ENCODE data around the gene ZNF609. TPM values are rescaled to one million over a fixed set of nuclear protein-coding genes. Genes with fewer than 3 reads are reported as not detected.

The ZNF609 gene, protein sequence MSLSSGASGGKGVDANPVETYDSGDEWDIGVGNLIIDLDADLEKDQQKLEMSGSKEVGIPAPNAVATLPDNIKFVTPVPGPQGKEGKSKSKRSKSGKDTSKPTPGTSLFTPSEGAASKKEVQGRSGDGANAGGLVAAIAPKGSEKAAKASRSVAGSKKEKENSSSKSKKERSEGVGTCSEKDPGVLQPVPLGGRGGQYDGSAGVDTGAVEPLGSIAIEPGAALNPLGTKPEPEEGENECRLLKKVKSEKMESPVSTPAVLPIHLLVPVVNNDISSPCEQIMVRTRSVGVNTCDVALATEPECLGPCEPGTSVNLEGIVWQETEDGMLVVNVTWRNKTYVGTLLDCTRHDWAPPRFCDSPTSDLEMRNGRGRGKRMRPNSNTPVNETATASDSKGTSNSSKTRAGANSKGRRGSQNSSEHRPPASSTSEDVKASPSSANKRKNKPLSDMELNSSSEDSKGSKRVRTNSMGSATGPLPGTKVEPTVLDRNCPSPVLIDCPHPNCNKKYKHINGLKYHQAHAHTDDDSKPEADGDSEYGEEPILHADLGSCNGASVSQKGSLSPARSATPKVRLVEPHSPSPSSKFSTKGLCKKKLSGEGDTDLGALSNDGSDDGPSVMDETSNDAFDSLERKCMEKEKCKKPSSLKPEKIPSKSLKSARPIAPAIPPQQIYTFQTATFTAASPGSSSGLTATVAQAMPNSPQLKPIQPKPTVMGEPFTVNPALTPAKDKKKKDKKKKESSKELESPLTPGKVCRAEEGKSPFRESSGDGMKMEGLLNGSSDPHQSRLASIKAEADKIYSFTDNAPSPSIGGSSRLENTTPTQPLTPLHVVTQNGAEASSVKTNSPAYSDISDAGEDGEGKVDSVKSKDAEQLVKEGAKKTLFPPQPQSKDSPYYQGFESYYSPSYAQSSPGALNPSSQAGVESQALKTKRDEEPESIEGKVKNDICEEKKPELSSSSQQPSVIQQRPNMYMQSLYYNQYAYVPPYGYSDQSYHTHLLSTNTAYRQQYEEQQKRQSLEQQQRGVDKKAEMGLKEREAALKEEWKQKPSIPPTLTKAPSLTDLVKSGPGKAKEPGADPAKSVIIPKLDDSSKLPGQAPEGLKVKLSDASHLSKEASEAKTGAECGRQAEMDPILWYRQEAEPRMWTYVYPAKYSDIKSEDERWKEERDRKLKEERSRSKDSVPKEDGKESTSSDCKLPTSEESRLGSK (N-terminal part only)
- total RNA-seq, result 23.7 TPM
- 15.0 TPM for polyA plus RNA-seq

DNA sequence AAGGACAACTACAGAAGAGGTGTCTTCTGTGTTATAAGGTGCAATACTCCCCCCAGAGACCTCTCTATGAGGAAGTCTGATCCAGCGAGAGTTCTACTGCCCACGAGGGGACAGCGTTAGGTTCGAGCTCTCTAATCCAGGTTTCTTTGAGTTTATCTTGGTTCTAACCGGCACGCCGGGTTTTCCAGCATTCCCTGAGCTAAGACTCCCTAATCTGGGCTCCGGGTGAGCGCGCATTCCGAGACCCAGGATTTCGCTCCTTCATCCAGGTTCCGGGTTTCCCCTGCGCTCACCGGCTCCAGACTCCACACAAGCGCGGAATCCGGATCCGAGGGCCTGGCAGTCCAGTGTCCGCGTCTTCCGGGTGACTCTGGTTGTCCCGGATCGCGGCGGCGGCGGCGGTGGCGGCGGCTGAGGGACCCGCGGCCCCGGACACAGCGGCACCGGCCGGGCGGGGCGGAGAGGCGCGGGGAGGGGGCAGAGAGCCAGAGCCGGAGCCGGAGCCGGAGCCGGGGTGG is at the start of gene ZNF609:
Gene ZNF609 (plus strand): TSS at position 373 of the 518 bp plus-strand sequence. CDS start 38,842 bp downstream, outside the sequence.
- under 1% methylated on average over 45 of the region's 45 CpGs for WGBS
- Histone ChIP-seq H3K36me3 (ENCODE audit: insufficient read depth) (no peaks in the 10 kb centered on the region), H3K4me3 (ENCODE audit: low read depth, low read length) (peak within 1 kb of the TSS; percentile 99), H3K27ac (ENCODE audit: low read depth) (peak within 1 kb of the TSS; percentile 90), H3K4me1 (ENCODE audit: insufficient read depth) (peaks cover 2% of the 10 kb centered on the region)
- DNase-seq (ENCODE audit: extremely low spot score), result peak; percentile 86

DNA sequence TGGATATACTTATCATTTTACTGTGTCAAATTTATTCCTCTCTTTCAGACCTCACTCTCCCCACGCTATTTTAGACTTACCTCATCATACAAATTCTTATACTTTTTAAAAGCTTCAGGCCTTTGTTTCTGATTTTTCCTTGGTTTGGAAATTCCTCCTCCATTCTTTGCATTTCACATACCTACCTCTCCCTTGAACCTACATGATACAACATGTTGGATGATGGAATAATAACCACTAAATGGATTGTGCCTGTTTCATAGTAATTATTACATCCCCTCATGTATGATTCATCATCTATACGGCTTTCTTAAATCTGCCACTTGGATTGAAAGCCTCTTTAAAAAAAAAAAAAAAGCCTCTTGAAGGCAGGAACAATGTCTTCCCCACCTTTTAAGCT is 48.2 kb upstream of the ZNF609 start:
- no peak overlapping the region for H3K27ac ChIP-seq (ENCODE audit: low read depth)
- no peaks in the 10 kb centered on the region for H3K4me1 ChIP-seq (ENCODE audit: insufficient read depth)
- DNase-seq (ENCODE audit: extremely low spot score), result no peak
- H3K4me3 ChIP-seq (ENCODE audit: low read depth, low read length), result no peak overlapping the region
- peaks cover 4% of the 10 kb centered on the region for H3K36me3 ChIP-seq (ENCODE audit: insufficient read depth)
- 87% methylated on average over 2 of the region's 2 CpGs for WGBS

DNA sequence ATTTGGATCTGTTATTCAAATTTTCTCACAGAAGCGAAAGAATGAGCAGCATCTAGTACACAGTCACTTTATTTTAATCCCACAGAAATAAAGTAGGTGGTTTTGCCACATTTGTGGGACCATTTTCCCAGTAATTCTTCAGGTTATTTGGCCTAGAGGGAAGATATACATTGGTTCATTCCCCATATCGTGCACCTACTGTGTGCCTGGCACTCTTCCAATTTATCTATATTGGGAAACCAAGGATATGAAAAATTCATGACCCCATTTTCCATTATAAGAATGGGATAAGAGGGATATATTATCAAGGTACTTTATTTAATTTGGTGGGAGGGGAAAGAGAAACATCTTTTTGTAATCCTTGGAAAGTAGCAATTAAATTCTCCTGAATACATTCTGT is 37.7 kb upstream of the ZNF609 start:
- no peak overlapping the region for H3K4me3 ChIP-seq (ENCODE audit: low read depth, low read length)
- H3K4me1 ChIP-seq (ENCODE audit: insufficient read depth), result no peaks in the 10 kb centered on the region
- DNase-seq (ENCODE audit: extremely low spot score), result no peak
- WGBS, result 86% methylated on average over 2 of the region's 2 CpGs
- peaks cover 9% of the 10 kb centered on the region for H3K36me3 ChIP-seq (ENCODE audit: insufficient read depth)
- H3K27ac ChIP-seq (ENCODE audit: low read depth), result no peak overlapping the region

DNA sequence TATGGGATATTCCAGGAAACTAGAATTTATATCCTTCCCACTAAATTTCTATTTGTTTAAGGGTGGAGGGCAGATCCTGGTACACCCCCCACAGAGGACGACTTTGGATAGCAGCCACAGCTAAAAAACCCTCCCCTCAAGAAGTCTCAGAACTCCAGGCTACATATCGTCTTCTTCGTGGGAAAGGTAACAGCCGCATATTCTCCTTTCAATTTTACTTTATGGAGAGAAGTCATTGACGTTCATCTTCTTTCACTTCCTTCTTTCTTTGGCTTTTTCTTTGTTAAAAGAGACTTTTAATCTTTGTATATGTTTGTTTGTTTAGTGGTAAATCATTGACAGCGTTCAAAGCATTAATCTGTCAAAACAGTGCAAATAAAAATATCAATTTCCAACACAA is 36.4 kb upstream of the ZNF609 start:
- no peak overlapping the region for H3K27ac ChIP-seq (ENCODE audit: low read depth)
- H3K4me1 ChIP-seq (ENCODE audit: insufficient read depth), result no peaks in the 10 kb centered on the region
- WGBS, result 81% methylated on average over 6 of the region's 6 CpGs
- no peak overlapping the region for H3K4me3 ChIP-seq (ENCODE audit: low read depth, low read length)
- no peak for DNase-seq (ENCODE audit: extremely low spot score)
- peaks cover 6% of the 10 kb centered on the region for H3K36me3 ChIP-seq (ENCODE audit: insufficient read depth)

DNA sequence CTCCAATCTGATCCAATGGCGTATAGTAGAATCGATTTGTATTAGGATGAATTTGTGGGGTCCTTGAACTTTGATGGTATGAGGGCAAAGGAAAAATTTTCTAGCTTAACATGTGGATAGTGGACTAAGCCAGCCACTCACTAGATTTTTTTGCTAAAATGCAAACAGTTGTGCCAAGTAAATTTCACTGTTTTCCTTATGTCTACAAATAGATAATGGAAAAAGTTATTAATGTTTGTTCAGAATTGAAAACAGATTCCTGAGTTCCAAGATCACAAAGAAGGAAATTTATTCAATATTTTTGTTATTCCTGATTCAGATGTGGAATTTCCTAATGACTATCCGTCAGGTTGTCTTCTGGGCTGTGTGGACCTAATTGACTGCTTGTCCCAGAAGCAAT is 35.2 kb upstream of the ZNF609 start:
- no peak overlapping the region for H3K27ac ChIP-seq (ENCODE audit: low read depth)
- peaks cover 6% of the 10 kb centered on the region for H3K36me3 ChIP-seq (ENCODE audit: insufficient read depth)
- 84% methylated on average over 3 of the region's 3 CpGs for WGBS

DNA sequence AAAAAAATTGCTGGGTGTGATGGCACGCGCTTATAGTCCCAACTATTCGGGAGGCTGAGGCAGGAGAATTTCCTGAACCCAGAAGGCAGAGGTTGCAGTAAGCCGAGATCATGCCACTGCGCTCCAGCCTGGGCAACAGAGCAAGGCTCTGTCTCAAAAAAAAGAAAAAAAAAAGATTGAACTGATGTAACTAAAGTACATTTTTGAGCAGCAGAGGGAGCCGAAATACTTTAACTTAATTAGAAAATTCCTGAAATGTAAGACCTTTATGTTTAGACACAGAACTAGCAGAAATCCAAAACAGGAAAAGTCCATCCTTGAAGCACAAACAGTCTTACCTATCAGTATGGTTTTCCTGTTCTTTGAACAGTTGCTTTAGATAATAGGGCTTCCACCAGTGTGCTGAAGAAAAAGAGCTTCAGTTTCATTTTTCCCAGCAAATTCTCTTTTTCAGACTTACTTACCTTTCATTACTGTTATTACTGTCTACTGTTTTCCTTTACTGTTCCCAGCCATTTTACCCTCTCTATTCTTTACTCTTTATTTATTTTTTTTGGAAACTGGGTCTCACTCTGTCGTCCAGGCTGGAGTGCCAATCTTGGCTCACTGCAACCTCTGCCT is 33.4 kb upstream of the ZNF609 start:
- H3K27ac ChIP-seq (ENCODE audit: low read depth), result no peak overlapping the region
- DNase-seq (ENCODE audit: extremely low spot score), result peak; percentile 14
- 74% methylated on average over 7 of the region's 7 CpGs for WGBS
- no peak overlapping the region for H3K4me3 ChIP-seq (ENCODE audit: low read depth, low read length)
- H3K4me1 ChIP-seq (ENCODE audit: insufficient read depth), result no peaks in the 10 kb centered on the region
- peaks cover 3% of the 10 kb centered on the region for H3K36me3 ChIP-seq (ENCODE audit: insufficient read depth)

More for the DNA sequence above, 35.2 kb upstream of the ZNF609 start:
- Histone ChIP-seq H3K4me3 (ENCODE audit: low read depth, low read length) (no peak overlapping the region), H3K4me1 (ENCODE audit: insufficient read depth) (no peaks in the 10 kb centered on the region)
- no peak for DNase-seq (ENCODE audit: extremely low spot score)

DNA sequence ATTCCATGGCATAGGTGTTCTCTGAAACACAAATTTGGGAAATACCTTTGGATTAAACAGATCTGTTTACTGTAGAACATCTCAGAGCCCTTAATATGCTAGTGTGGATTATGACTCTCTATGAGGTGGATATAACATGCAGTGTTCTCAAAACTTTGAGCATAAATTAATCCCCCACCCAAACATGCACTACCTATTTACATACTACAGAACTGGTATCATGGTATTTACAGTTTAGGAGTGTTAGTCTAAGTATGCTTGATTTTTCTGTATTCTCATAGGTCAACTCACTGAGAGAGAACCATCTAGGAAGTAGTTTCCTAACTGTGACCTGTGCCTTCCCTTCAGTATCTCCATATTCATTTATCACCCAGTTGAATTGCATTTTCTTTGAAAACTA is 30.9 kb upstream of the ZNF609 start:
- no peaks in the 10 kb centered on the region for H3K4me1 ChIP-seq (ENCODE audit: insufficient read depth)
- DNase-seq (ENCODE audit: extremely low spot score), result no peak
- no peak overlapping the region for H3K4me3 ChIP-seq (ENCODE audit: low read depth, low read length)
- no peak overlapping the region for H3K27ac ChIP-seq (ENCODE audit: low read depth)
- peaks cover 3% of the 10 kb centered on the region for H3K36me3 ChIP-seq (ENCODE audit: insufficient read depth)

DNA sequence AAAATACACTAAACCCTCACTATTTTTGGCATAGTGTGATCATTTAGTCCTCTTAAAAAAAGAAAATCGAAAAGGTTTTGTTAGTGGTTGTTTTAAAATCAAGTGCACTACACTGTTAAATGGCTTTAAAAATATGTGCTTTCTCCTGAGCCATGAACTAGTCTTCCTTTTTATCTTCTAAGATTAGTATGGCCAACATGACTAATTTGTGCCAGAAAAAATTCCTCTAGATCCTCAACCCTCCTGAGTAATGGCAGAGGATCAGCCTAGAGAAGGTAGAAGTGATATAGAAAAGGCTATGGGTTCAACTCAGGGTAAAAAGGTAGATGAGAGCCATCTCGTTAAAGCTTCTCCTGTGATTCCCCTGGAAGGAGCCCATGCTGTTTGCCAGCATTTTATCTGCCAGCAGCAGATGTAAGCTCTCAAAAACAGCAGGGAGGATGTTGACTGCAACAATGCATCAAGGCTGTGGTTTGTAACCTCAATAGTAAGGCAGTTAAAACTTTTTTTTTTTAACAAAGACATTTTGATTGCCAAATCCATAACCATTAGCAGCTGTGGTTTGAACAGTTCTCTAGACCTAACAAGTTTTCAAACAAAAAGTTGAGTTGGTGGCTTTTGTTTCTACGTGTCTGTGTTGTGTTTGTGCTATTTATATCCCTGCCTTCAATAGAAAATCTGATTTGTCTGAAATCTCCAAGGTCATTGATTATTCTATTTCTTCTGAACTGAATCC is 30.2 kb upstream of the ZNF609 start:
- H3K4me3 ChIP-seq (ENCODE audit: low read depth, low read length), result no peak overlapping the region
- peak; percentile 71 for DNase-seq (ENCODE audit: extremely low spot score)
- H3K36me3 ChIP-seq (ENCODE audit: insufficient read depth), result peaks cover under 1% of the 10 kb centered on the region
- H3K4me1 ChIP-seq (ENCODE audit: insufficient read depth), result no peaks in the 10 kb centered on the region
- WGBS, result 20% methylated on average over 3 of the region's 3 CpGs
- H3K27ac ChIP-seq (ENCODE audit: low read depth), result peak overlapping the region; percentile 50

DNA sequence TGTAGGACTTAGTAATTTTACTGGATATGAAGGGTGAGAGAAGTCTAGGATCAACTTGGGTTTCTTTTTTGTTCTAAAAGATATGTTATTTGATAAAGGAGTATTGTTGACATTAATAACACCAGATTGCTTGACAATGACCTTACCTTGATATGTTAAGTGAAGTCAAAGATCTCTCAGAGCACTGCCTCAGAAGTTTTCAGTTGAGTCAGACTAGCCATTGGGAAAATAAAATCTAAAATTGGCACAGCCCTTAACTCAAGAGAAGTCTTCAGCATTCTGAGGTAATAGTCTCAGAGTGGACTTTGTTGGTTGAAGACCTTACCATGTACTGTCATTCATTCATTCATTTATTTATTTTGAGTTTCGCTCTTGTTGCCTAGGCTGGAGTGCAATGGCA is 22.4 kb upstream of the ZNF609 start:
- WGBS, result 98% methylated on average over 1 of the region's 1 CpG
- no peak for DNase-seq (ENCODE audit: extremely low spot score)
- no peak overlapping the region for H3K27ac ChIP-seq (ENCODE audit: low read depth)
- no peak overlapping the region for H3K4me3 ChIP-seq (ENCODE audit: low read depth, low read length)
- no peaks in the 10 kb centered on the region for H3K4me1 ChIP-seq (ENCODE audit: insufficient read depth)
- no peaks in the 10 kb centered on the region for H3K36me3 ChIP-seq (ENCODE audit: insufficient read depth)

DNA sequence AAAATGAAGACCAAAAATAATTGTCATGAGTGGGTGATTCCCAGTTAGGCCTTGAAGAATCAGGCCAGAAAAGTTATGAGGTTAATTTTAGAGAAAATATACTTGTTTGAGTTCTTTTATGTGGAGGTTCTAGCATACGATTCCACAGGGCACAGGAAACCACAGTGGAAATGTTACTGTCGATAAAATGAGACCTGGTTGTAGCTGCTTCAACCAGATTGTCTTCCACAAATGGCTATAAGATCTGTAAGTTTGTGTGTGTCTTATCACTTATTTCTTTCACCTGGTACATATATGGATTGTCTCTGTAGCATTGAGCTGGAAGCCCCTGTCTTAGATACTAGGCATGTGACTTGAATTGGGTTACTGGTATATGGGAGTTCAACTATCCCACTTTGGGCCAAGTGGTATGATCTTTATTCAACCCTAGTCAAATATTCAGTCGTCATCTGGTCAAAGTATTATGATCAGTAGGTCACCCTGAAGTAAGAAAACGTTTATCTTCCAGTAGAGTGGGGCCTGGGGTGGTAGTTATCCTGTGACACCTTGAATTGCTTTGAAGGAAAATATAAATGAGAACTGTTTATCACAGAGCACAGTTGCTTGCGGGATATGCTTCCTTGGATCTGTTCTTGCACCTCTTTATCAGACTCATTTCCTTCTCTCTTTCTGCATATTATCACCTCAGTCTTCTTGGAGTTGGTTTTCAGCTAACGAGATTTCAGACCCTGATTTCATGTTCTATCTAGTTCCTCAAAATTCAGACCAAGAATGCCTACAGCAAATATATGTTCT is 21.5 kb upstream of the ZNF609 start:
- WGBS, result 82% methylated on average over 6 of the region's 6 CpGs

DNA sequence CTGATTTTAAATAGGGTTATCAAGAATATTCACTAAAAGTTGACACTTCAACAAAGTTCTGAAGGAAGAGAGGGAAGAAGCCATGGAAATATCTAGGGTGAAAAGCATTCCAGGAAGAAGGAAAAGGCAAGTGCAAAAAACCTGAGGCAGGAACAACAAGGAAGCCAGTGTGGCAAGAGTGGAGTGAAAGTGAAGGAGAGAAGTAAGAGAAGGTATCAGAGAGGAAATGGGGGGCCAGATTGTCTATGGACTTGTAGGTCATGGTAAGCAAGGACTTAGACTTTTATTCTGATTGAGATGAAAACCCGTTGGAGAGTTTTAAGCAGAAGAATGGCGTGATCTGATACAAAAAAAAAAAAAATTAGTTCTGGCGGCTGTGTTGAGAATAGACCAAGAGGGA is 18.5 kb upstream of the ZNF609 start:
- Histone ChIP-seq H3K4me1 (ENCODE audit: insufficient read depth) (no peaks in the 10 kb centered on the region), H3K27ac (ENCODE audit: low read depth) (no peak overlapping the region), H3K36me3 (ENCODE audit: insufficient read depth) (no peaks in the 10 kb centered on the region), H3K4me3 (ENCODE audit: low read depth, low read length) (no peak overlapping the region)
- WGBS, result 95% methylated on average over 3 of the region's 3 CpGs
- DNase-seq (ENCODE audit: extremely low spot score), result no peak

More for the DNA sequence above, 21.5 kb upstream of the ZNF609 start:
- H3K36me3 ChIP-seq (ENCODE audit: insufficient read depth), result no peaks in the 10 kb centered on the region
- no peak overlapping the region for H3K27ac ChIP-seq (ENCODE audit: low read depth)
- no peak for DNase-seq (ENCODE audit: extremely low spot score)
- H3K4me3 ChIP-seq (ENCODE audit: low read depth, low read length), result no peak overlapping the region
- H3K4me1 ChIP-seq (ENCODE audit: insufficient read depth), result no peaks in the 10 kb centered on the region

DNA sequence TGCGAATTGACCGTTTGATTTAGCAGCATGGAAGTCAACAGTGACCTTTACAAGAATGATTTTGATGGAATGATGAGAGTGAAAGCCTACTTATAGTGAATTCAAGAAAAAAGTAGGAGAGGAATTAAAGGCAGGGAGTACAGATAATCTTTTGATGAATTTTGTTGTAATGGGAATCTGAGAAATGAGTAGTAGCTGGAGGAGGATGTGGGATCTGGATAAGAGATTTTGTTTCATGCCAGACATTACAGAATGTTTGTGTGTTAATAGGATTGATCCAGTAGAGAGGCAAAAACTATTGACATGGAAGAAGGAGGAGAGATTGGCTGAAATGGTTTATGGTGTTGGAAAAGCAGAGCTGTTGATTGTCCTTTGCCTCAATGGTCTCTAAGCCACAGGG is 17.4 kb upstream of the ZNF609 start:
- no peak overlapping the region for H3K4me3 ChIP-seq (ENCODE audit: low read depth, low read length)
- H3K4me1 ChIP-seq (ENCODE audit: insufficient read depth), result no peaks in the 10 kb centered on the region
- H3K36me3 ChIP-seq (ENCODE audit: insufficient read depth), result no peaks in the 10 kb centered on the region
- 83% methylated on average over 2 of the region's 2 CpGs for WGBS
- DNase-seq (ENCODE audit: extremely low spot score), result no peak
- no peak overlapping the region for H3K27ac ChIP-seq (ENCODE audit: low read depth)
